Measurements from ENCODE around the gene CIB4.

GRCh38 chr2:26619096-26619495 lies 22.1 kb downstream of the CIB4 start:
- no peak for TF ChIP-seq EZH2 (IDR thresholded peaks at IDR 0.05; ENCODE audit: borderline replicate concordance, low read depth, low read length, severe bottlenecking)
- TF ChIP-seq, protein P1, sequence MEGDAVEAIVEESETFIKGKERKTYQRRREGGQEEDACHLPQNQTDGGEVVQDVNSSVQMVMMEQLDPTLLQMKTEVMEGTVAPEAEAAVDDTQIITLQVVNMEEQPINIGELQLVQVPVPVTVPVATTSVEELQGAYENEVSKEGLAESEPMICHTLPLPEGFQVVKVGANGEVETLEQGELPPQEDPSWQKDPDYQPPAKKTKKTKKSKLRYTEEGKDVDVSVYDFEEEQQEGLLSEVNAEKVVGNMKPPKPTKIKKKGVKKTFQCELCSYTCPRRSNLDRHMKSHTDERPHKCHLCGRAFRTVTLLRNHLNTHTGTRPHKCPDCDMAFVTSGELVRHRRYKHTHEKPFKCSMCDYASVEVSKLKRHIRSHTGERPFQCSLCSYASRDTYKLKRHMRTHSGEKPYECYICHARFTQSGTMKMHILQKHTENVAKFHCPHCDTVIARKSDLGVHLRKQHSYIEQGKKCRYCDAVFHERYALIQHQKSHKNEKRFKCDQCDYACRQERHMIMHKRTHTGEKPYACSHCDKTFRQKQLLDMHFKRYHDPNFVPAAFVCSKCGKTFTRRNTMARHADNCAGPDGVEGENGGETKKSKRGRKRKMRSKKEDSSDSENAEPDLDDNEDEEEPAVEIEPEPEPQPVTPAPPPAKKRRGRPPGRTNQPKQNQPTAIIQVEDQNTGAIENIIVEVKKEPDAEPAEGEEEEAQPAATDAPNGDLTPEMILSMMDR (IDR thresholded peaks at IDR 0.05; ENCODE audit: borderline replicate concordance, extremely low read depth, low read length, poor library complexity, severe bottlenecking): no peak

Measured in DND-41 (cell line).